Stimulated activated CD4-positive, alpha-beta T cell treated with anti-CD3 and anti-CD28 coated beads, Interleukin-12 subunit alpha, Interleukin-12 subunit beta, amount 100 ng/mL, for 4 hours (primary cell): ENCODE data around the gene ETS2.
"Not testable (repeated sequence)": the region's sequence is repeated elsewhere in the genome, so short reads cannot be mapped to it uniquely, and the experiment has no call there.

Experiments used
- DNase-seq: peaks from one replicate; pipeline ENCODE4 v3.0.0-alpha.2; 2020

Gene ETS2

DNA sequence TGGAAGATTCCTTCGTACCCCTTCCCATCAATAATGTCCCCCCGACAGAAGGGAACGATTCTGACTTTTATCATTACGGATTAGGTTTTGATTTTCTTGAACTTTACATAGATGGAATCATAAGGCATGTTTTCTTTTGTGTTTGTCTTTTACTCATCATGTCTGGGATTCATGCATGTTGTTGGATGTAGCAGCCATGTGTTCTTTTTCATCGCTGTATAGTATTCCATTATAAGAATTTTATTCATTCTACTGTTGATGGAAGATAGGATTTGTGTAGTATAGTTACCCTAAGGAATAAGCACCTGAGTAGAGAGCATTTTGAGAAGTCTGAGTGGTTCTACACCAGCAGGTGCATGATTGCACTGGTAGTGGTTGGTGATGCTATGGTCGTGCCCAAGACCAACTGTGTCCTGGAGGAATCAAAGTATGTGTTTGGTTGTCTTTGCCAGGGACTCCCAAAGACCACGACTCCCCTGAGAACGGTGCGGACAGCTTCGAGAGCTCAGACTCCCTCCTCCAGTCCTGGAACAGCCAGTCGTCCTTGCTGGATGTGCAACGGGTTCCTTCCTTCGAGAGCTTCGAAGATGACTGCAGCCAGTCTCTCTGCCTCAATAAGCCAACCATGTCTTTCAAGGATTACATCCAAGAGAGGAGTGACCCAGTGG lies 13.5 kb downstream of the ETS2 start:
- no peak for DNase-seq

DNA sequence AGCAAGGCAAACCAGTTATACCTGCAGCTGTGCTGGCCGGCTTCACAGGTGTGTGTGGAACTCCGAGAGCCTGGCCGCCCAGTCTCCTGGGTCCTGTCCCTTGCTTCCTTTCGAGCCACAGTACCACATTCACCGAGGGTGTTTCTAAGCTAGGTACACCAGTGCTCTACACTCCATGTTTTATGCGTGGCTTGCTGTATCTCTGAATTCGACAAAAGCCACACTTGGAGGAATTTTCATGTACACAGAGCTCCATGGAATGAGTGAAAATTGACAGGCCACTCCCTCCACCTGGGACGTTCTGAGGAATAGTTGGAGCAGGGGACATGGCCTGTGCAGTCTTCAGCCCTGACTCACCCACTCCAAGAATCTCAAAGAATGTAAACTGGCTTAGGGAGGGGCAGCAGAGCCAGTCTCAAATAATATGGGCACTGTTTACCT lies 14.0 kb downstream of the ETS2 start:
- DNase-seq, result no peak

DNA sequence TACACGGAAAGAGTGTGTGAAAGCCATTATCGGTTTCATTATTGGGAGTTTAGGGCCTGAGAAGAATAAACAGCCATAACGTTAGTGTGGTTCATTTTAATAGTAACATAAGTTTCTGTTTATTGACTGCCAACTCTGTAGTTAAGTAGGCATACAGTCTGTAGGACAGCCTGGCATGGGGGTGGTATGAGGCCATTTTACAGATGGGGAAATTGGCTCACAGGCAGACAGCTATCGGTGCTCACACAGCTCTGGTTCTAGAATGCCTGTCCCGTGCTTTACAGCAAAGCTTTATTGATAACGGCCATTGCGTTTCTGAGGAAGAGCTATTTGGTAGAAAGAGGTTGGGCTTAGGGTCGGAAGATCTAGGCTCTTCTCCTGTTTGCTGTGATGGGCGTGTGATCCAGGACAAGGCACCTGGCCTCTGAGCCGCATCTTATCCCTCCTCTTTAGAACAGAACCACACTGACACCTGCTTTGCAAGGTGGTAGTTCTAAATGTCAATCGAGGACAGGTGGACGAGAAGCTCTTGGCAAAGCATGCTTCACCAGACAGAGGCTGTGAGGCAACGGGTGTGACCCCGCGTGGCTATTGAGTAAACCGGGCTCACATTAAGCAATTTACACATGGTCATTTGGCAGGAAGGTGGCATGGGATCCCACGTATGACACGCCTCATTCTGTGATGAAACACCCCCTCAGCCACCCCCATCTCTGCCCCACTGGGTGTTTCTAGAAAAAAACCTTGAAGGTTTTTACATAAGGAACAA lies 14.9 kb downstream of the ETS2 start:
- no peak for DNase-seq

DNA sequence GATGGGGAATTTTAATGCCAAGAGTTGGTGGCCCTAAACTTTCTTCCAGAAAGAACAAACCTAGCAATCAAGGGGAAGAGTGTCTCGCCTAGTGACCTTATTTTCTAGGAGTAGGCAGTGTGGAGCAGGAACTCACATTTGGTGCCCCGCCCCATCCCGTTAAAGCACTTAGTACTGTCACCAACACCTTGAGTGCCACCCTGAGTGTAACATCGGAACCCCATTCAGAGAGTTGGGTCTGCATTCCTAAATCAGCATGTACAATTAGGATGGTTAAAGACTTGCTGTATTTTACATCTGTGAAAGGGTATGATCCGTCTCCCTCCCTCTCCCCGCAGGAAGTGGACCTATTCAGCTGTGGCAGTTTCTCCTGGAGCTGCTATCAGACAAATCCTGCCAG lies 15.5 kb downstream of the ETS2 start:
- DNase-seq, result no peak

DNA sequence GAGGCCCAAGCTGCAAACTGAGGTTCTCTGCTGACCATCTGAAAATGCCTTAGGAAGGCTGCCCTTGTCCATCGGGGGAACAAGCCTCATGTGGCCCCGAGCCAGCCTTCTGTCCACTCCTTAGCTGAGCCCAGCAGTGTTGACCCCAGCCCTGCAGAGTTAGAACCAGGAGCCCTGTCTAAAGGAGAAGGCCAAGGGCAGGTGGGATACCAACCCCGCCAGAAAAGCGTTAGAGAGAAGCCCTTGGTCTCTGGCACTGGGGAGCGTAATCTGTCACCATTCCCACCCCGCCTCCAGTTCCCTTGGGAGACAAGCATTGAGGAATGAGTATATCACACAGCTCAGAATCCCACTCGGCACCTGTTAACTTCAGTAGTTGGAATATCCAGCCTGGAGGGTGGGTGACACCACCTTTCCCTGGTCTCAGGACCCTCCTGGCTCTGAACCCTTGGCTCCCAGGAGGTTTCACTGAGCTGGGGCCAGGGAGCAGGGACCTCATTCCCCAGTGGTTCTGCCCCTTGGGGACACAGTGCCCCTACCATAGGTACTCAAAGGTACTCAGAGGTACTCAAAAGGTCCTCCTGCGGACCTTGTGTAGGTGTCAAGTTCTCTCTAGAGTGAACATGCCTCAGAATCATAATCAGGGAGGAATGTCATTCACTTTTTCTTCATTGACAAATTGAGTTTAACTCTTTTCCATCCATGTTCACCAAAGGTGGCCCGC lies 16.4 kb downstream of the ETS2 start:
- no peak for DNase-seq

DNA sequence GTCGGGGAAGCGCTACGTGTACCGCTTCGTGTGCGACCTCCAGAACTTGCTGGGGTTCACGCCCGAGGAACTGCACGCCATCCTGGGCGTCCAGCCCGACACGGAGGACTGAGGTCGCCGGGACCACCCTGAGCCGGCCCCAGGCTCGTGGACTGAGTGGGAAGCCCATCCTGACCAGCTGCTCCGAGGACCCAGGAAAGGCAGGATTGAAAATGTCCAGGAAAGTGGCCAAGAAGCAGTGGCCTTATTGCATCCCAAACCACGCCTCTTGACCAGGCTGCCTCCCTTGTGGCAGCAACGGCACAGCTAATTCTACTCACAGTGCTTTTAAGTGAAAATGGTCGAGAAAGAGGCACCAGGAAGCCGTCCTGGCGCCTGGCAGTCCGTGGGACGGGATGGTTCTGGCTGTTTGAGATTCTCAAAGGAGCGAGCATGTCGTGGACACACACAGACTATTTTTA lies 17.1 kb downstream of the ETS2 start:
- DNase-seq, result no peak

DNA sequence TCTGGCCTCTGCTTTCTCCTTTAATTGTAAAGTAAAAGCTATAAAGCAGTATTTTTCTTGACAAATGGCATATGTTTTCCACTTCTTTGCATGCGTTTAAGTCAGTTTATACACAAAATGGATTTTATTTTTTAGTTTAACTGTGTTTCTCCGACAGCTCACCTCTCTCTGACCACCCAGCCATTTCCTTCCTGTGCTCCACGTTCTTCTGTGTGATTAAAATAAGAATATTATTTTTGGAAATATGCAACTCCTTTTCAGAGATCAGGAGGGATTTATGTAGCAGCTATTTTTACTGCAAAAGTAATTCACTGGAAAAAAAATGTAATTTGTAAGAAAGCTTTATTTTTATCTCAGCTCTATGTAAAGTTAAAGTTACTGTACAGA lies 18.0 kb downstream of the ETS2 start:
- no peak for DNase-seq

DNA sequence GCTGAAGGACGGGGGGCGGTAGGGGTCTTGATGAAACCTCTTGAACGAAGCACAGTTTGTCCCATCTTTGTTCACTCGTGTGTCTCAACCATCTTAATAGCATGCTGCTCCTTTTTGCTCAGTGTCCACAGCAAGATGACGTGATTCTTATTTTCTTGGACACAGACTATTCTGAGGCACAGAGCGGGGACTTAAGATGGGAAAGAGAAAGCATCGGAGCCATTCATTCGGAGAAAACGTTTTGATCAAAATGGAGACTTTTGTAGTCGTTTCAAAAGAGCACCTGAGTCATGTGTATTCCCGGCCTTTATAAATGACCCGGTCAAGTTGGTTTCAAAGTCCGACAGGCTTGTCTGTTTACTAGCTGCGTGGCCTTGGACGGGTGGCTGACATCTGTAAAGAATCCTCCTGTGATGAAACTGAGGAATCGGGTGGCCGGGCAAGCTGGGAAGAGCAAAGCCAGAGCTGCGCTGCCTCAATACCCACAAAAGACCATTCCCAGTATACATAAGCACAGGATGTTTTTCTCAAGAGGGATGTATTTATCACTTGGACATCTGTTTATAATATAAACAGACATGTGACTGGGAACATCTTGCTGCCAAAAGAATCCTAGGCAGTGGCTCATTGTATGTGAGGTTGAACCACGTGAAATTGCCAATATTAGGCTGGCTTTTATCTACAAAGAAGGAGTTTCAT lies 18.5 kb downstream of the ETS2 start:
- DNase-seq, result no peak

DNA sequence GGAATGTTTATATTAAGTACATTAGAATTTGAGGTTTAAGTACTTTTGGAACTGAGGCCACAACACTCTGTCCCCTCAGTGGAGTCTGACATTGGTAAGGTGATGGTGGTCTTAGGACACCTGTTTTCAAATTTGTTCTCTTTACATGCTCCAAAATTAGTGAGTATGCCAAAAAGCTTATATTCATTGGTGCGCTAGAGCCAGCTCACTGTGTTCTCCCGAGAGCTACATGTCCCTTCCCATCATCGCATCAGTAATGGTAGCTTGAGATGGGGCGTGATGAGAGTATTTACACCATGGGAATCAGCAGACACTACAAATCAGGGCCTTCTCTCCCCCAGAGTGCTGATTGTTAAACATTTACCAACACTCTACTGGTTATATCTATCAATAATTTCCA lies 19.5 kb downstream of the ETS2 start:
- DNase-seq, result no peak

DNA sequence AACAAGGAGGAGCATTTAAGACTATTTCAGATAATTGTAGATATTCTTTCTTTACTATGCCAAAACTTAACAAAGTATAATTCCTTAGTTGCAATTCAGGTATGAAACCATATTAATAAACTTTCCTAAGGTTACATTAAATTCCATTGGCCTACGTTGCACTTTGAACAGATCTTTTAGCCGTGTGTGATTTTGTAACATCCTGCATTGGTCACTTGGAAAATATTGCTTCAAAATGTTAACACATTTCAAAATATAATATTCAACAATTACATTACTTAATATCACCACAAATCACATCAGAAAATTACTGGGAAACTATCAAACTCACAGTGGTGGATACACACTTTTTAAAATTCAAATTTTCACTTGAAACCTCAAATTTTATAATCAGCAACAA lies 20.2 kb downstream of the ETS2 start:
- DNase-seq, result no peak

DNA sequence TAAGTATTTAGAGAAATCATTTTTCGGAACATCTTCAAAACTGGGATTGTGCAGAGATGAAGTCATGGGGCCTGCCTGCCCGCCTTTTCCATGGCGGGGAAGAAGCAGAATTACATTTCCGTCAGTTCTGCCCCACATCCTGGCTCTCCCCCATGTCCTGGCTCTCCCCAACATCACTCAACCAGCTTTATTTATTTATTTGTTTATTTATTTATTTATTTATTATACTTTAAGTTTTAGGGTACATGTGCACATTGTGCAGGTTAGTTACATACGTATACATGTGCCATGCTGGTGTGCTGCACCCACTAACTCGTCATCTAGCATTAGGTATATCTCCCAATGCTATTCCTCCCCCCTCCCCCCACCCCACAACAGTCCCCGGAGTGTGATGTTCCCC lies 22.4 kb downstream of the ETS2 start:
- not testable (repeated sequence) for DNase-seq

DNA sequence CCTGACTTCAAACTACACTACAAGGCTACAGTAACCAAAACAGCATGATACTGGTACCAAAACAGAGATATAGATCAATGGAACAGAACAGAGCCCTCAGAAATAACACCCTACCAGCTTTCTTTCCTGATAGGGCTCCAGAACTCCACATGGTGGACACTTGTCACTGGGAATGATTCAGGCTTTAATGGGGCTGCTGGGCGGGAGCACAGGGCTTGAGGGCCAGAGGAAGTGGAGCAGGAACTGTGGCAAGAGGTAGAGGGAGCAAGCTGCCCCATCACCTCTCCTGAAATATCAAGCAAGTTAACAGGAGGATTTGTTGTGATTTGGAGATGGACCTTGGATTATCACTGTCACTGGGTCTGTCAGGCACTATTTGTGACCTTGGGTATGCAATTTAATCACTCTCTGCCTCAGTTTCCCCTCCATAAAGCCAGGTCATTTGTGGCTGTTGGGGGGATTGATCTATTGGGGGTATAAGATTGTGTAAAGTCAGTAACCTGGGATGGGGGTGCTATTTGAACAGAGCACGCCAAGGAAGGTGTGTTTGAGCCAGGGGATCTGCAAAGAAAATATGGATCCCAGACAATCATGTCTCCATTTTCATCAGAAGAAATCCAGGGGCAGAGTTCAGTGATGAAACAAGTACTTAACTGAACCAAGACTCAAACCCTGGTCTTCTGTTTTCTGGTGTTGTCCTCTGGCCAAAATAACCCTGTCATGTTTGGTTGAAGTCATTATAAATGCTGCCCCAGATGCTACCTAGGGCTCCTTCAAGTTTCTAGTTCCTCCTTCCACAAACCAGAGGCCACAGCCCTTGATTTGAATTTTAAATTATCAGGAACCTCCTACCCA lies 25.2 kb downstream of the ETS2 start:
- no peak for DNase-seq

DNA sequence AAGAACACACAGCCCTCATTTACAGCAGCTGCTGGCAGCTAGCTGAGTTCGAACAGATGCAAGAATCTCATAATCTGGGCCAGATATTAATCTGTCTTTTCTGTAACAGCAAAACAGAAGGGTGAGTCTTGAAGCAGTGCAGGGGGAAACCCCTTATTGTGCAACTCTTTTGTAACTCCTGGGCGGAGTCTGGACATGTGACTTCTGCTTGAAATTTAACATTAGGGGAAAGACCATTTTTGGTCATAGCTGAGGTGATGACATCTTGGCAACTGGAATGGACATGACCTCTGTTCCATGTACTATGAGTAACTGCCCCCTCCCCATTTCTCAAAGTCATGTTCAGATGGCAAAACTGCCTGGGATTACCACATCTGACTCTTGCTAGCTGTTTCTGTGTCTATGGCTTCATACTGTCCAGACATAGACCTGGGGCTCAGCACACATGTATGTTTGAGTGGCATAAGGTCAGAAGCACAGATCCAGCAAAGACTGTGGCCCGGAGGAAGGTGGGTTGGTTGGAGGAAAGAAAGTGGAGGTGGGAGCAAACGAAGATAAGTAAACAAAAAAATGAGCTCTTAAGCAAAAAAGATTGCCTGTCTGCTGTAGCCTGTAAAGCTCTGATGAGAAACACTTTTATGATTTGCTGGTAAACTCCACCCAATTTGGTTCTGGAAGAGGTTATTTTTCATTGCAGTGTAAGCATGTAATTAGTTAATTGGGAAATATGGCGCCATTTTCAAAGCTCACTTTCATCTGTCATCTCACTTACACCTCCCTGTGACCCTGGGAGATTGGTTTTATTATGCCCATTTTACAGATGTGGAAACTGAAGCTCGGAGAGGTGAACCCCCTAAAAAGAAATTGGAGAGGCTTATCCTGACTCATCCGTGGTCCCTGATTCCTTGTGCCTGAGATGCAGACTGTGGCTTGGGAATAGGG lies 26.1 kb downstream of the ETS2 start:
- DNase-seq, result no peak

DNA sequence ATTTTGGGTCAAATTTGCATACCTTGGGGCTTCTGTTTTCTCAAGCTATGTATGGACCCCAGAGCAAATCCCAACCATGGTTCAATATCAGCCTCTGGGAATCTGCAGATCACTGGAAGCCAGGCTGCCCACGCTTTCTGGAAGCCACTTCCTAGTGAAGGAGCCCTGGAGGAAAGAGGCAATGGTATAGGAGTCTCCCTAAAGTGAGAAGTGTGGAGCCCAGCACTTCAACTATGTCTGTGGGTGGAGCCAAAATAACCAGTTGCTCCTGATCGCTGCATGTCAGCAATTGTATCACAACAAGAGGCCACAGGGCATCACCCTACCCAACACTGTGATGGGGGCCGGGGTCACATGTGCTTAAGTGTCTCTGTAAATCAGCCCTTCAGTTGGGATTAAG lies 26.9 kb downstream of the ETS2 start:
- DNase-seq, result no peak

DNA sequence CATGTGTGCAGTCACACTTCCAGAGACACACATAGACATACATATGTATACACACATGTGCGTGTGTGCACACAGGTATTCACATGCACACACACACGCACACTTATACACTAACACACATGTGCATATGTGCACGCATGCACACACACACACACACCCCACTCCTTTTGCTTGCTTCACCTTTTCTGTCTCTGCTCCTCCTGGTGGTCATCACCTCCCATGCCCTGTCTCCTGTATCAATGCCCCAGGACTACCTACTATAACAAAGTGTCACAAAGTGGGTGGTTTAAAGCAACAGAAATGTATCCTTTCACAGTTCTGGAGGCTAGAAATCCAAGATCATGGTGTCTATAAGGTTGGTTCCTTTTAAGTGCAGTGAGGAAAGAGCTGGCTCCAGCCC lies 27.4 kb downstream of the ETS2 start:
- no peak for DNase-seq

DNA sequence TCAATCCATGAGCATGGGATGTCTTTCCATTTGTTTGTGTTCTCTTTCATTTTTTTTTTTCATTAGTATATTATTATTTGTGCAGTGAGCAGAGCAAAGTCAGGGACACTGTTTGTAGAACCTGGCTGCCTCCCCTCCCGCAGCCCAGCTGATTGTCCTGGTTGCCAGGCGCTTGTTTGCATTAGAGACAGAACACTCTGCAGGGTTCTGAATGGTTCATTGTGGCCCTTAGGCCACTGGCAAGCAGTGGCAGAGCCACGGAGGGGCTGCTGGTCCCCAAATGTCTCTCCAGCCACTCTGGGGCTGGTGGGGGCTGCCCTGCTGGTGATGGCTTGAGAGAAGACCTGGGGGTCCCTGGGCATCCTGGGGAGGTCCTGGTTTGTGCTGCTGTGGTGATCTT lies 29.0 kb downstream of the ETS2 start:
- DNase-seq, result no peak

DNA sequence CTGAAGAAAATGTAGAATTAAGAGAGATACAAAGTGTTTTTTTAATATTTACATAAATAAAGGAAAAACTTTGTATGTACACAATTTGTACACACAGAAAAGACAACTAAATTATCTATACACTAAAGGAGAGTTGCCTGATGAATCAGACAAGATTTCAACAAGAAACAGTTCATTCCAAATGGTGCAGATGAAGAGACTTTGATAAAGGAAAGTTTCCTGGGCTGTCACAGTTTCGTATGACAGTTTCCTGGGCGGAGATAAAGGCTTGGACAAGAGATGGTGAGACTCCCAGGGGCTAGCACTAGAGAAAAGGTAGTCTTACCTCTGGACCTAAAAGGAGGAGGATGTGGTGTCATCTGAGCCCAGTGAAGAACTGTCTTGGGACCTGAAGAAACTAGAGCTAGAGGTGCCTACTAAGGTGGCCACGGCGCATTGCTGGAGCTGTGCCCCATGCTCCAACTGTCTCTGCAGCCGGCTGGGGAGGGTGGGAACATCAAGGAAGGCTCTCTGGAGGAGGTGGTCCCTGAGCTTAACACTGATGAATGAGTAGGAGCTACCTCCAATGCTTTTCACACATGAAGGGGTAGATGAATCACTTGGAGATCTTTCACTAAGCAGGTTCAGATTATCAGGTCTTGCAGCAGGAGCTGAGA lies 32.2 kb downstream of the ETS2 start:
- DNase-seq, result no peak

DNA sequence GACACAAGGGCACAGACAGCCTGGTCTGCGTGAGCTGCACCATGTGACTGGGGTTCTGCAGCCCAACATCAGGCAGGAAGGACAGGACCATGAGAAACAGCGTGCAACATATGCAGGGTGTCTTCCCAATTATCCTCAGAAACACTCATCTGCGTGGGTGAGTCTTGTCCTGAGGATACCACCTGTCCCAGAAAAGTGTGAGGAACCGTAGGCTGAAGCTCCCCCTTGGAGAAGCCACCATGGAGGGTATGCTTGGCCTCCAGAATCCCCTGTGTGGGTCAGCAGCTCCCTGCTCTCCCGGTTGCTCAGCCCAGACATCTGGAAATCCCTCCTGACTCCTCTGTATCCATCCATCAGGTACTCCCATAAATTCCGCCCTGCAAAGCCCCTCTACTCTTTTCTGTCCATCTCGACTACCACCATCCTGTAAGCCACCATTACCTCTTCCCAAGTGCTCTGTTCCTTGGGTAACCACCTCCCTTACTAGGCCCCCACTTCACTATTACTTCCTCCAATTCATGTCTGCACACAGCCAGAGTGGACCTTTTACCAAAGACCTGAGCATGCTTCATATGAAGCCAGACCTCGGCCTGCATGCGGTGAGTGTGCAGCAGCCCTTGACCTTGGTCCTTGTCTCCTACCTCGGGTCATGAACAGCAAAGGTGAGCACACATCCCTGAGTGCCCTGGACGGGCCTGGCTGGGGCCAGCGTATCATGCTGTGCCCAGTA lies 33.0 kb downstream of the ETS2 start:
- DNase-seq, result no peak

DNA sequence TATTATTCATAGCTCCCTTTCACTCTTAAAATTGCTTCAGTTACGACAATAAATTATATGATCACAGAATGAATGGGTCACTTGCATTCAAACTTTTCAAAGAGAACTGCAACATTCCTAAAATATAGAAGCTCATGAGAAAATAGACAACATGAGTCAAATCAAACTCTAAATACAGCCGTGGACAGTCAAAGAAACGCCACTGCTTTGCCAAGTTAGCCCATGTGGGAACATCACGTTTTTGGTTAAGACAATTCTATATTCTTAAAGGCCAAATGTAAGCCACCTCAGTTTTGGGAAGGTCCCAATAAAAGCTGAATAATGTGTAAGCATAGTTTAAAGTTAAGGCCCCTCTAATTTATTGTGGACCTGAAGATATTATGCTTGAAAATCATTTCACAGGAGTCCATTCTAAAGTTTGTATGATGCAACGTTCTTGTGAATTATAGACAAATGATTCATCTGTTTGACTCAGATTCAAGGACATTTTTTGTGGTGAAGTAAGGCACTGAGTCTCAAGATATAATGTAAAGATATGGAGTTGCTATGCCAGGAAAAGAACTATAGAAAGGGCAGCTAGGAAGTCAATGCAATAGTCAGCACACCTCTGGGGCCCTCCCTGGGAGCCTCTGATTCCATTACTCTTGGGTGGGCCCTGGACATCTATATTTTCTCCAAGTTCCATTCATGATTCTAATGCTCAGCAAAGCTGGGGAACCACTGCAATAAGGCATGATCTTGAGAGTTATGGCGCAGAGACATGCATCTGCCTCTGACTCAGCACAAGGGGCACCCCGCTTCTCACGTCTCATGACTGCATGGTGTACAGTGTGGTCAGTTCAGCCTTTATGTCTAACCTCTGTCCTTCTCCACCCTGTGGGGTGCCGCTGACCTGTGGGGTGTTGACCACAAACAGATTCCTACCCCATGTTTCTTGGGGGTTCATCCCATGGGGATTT lies 33.9 kb downstream of the ETS2 start:
- no peak for DNase-seq
